Measurements from ENCODE around the gene IL18BP. TPM values are rescaled to one million over a fixed set of nuclear protein-coding genes. Genes with fewer than 3 reads are reported as not detected.

IL18BP gene
- polyA plus RNA-seq, 1 donor (not counting 4 experiments of a cell fraction or from before 2014, with no cell fraction given) = 2.9 TPM

GRCh38 chr11:72005347-72006260, 6.9 kb downstream of the IL18BP start:
- no peak for DNase-seq (ENCODE audit: low read depth, low spot score)
- Histone ChIP-seq H3K4me2 (ENCODE audit: control insufficient read depth, extremely low read depth, insufficient read depth, low read depth, low read length) (no peak overlapping the region), H3K27ac (ENCODE audit: control insufficient read depth, insufficient read depth, low read length) (no peak overlapping the region), H3K9ac (ENCODE audit: control insufficient read depth, extremely low read depth, insufficient read depth, low read length) (no peak overlapping the region), H4K20me1 (ENCODE audit: control insufficient read depth, extremely low read depth, insufficient read depth, low read length) (no peaks in the 10 kb centered on the region), H3K4me1 (ENCODE audit: control insufficient read depth, extremely low read depth, insufficient read depth, low read length) (no peaks in the 10 kb centered on the region), H3K4me3 (ENCODE audit: control insufficient read depth in 2 of 3, extremely low read depth in 1 of 3, insufficient read depth in 2 of 3, low read depth in 1 of 3, low read length in 3 of 3) (no peak overlapping the region), H3K9me1 (ENCODE audit: control insufficient read depth, extremely low read depth, insufficient read depth, low read length) (no peaks in the 10 kb centered on the region), H2AFZ (ENCODE audit: control insufficient read depth, low read length) (no peak overlapping the region), H3K79me2 (ENCODE audit: control insufficient read depth, insufficient read depth, low read length) (no peaks in the 10 kb centered on the region), H3K27me3 (ENCODE audit: control insufficient read depth, extremely low read depth, insufficient read depth, low read length) (no peaks in the 10 kb centered on the region), H3K9me3 (ENCODE audit: control insufficient read depth, low read depth, low read length) (no peaks in the 10 kb centered on the region), H3K36me3 (ENCODE audit: control insufficient read depth in 2 of 2, extremely low read depth in 1 of 2, insufficient read depth in 2 of 2, low read length in 2 of 2) (peaks cover 39 to 51% of the 10 kb centered on the region in 2 experiments)
- dilution Hi-C loops (cut with MboI; ENCODE audit: extremely low pct_ligation_motif_present, low sequenced_read_pairs) = no loop called here
- no peak for FAIRE-seq
- TF ChIP-seq CTCF (optimal IDR thresholded peaks at IDR 0.05 in 1 of 3, IDR thresholded peaks at IDR 0.05 in 1 of 3, conservative IDR thresholded peaks at IDR 0.05 in 1 of 3; ENCODE audit: extremely low read depth in 1 of 3, insufficient read depth in 2 of 3, low read length in 3 of 3) = no peak

- H3K27me3 ChIP-seq (ENCODE audit: control insufficient read depth, extremely low read depth, insufficient read depth, low read length) = no peaks in the 10 kb centered on the region
- dilution Hi-C loops (cut with MboI; ENCODE audit: extremely low pct_ligation_motif_present, low sequenced_read_pairs) = no loop called here
- no peaks in the 10 kb centered on the region for H3K9me1 ChIP-seq (ENCODE audit: control insufficient read depth, extremely low read depth, insufficient read depth, low read length)
- no peak overlapping the region for H3K9ac ChIP-seq (ENCODE audit: control insufficient read depth, extremely low read depth, insufficient read depth, low read length)
- no peak overlapping the region for H3K4me2 ChIP-seq (ENCODE audit: control insufficient read depth, extremely low read depth, insufficient read depth, low read depth, low read length)
- no peak for DNase-seq (ENCODE audit: low read depth, low spot score)
- H3K79me2 ChIP-seq (ENCODE audit: control insufficient read depth, insufficient read depth, low read length) = peaks cover 3% of the 10 kb centered on the region
- TF ChIP-seq CTCF (optimal IDR thresholded peaks at IDR 0.05 in 1 of 3, IDR thresholded peaks at IDR 0.05 in 1 of 3, conservative IDR thresholded peaks at IDR 0.05 in 1 of 3; ENCODE audit: extremely low read depth in 1 of 3, insufficient read depth in 2 of 3, low read length in 3 of 3) = no peak
- TF ChIP-seq EZH2 (IDR thresholded peaks at IDR 0.05; ENCODE audit: low read length) = no peak
- H4K20me1 ChIP-seq (ENCODE audit: control insufficient read depth, extremely low read depth, insufficient read depth, low read length) = no peaks in the 10 kb centered on the region
- no peak overlapping the region for H2AFZ ChIP-seq (ENCODE audit: control insufficient read depth, low read length)
- H3K4me3 ChIP-seq (ENCODE audit: control insufficient read depth in 2 of 3, extremely low read depth in 1 of 3, insufficient read depth in 2 of 3, low read depth in 1 of 3, low read length in 3 of 3) = no peak overlapping the region
- no peaks in the 10 kb centered on the region for H3K4me1 ChIP-seq (ENCODE audit: control insufficient read depth, extremely low read depth, insufficient read depth, low read length)
- FAIRE-seq = no peak
- H3K9me3 ChIP-seq (ENCODE audit: control insufficient read depth, low read depth, low read length) = no peaks in the 10 kb centered on the region
- H3K27ac ChIP-seq (ENCODE audit: control insufficient read depth, insufficient read depth, low read length) = no peak overlapping the region
- peaks cover 45 to 50% of the 10 kb centered on the region in 2 experiments for H3K36me3 ChIP-seq (ENCODE audit: control insufficient read depth in 2 of 2, extremely low read depth in 1 of 2, insufficient read depth in 2 of 2, low read length in 2 of 2)
Measured at GRCh38 chr11:72006309-72007088, 7.8 kb downstream of the IL18BP start.

Measured in keratinocyte (primary cell).